SU-DHL-6 (cell line): ENCODE measurements around the gene BCKDK.
A peak's percentile ranks its signal among the peaks of the same experiment; 100 is the strongest.

Source experiments
- H2AFZ ChIP-seq: fragments of 200-600 bp; sonication (generic); 2 replicates; pipeline ENCODE4 v1.6.1; 2014; ENCODE audit warnings: low read depth, mild to moderate bottlenecking, moderate library complexity, mixed read lengths, antibody characterized with exemption, low read length; ENCODE audit not compliant: severe bottlenecking
- H3F3A ChIP-seq: fragments of 200-600 bp; shearing (Covaris generic); 2 replicates; pipeline ENCODE4 v1.6.0; 2016; ENCODE audit warnings: antibody characterized with exemption, mild to moderate bottlenecking; ENCODE audit not compliant: insufficient read depth
- H3K27ac ChIP-seq: fragments of 200-600 bp; sonication (generic); 2 replicates; pipeline ENCODE4 v1.5.1; 2016; ENCODE audit warnings: low read depth, mild to moderate bottlenecking, low read length, moderate library complexity, mixed read lengths
- H3K27me3 ChIP-seq: fragments of 200-600 bp; sonication (generic), shearing (Covaris generic); 2 replicates; pipeline ENCODE4 v1.6.0; 2014; ENCODE audit warnings: mild to moderate bottlenecking, low read length
- H3K36me3 ChIP-seq: fragments of 200-600 bp; sonication (generic); 2 replicates; pipeline ENCODE4 v1.6.1; 2014; ENCODE audit warnings: mild to moderate bottlenecking, low read length, mixed read lengths
- H3K4me2 ChIP-seq: fragments of 300-600, 200-600 bp; shearing (Covaris generic), sonication (generic); 2 replicates; pipeline ENCODE4 v1.6.0; 2014; ENCODE audit warnings: low read length, low read depth, mild to moderate bottlenecking; ENCODE audit not compliant: poor library complexity, severe bottlenecking
- H3K4me3 ChIP-seq: fragments of 200-600 bp; sonication (generic); 2 replicates; pipeline ENCODE4 v1.5.1; 2014; ENCODE audit warnings: antibody characterized with exemption, low read length, mild to moderate bottlenecking, mixed read lengths; ENCODE audit not compliant: insufficient read depth, poor library complexity, severe bottlenecking
- H3K79me2 ChIP-seq: fragments of 200-600 bp; sonication (generic); 2 replicates; pipeline ENCODE4 v1.6.1; 2014; ENCODE audit warnings: mild to moderate bottlenecking, low read length, moderate library complexity; ENCODE audit not compliant: insufficient read depth
- H3K9ac ChIP-seq: fragments of 200-600 bp; sonication (generic); 2 replicates; pipeline ENCODE4 v1.7.0; 2014; ENCODE audit warnings: mild to moderate bottlenecking, low read length
- H3K9me2 ChIP-seq: fragments of 200-600 bp; sonication (generic); replicated peaks from 2 replicates; pipeline ENCODE4 v1.6.1; 2014; ENCODE audit warnings: low read length; ENCODE audit not compliant: insufficient read depth
- H3K9me3 ChIP-seq: fragments of 200-600 bp; sonication (generic); 2 replicates; pipeline ENCODE4 v1.6.1; 2014; ENCODE audit warnings: low read length, mixed read lengths; ENCODE audit not compliant: insufficient read depth
- H4K20me1 ChIP-seq: fragments of 200-600 bp; sonication (generic); 2 replicates; pipeline ENCODE4 v1.6.1; 2014; ENCODE audit warnings: low read depth, mild to moderate bottlenecking, antibody characterized with exemption, low read length, moderate library complexity, mixed read lengths
- CTCF ChIP-seq: fragments of 200-600 bp; sonication (generic); IDR thresholded peaks from one replicate; pipeline ENCODE4 v1.5.1; 2017; ENCODE audit warnings: antibody characterized with exemption, mild to moderate bottlenecking, low read length, moderate library complexity; ENCODE audit not compliant: insufficient read depth, poor library complexity, severe bottlenecking
- EZH2phosphoT487 ChIP-seq: fragments of 200-600 bp; sonication (generic), shearing (Covaris generic); conservative IDR thresholded peaks from 2 replicates; pipeline ENCODE4 v1.6.1; 2018; ENCODE audit warnings: mild to moderate bottlenecking, antibody characterized with exemption, low read length, moderate library complexity, mixed read lengths

Gene BCKDK

GRCh38 chr16:31108035-31108793, at the start of gene BCKDK:
Gene BCKDK, plus strand, starts transcription at chr16:31108386. Its CDS starts 838 bp downstream, at chr16:31109224.
- peak within 1 kb of the TSS; percentile 74 for H2AFZ ChIP-seq
- no peaks in the 10 kb centered on the region for H3K36me3 ChIP-seq
- H3K4me3 ChIP-seq: peak within 1 kb of the TSS; percentile 74
- H4K20me1 ChIP-seq: no peaks in the 10 kb centered on the region
- peak within 1 kb of the TSS; percentile 98 for H3K4me2 ChIP-seq
- H3K9ac ChIP-seq: peak within 1 kb of the TSS; percentile 86
- H3F3A ChIP-seq: 0 out of 2 replicates have a peak, but pooled peaks cover 12% of the 10 kb centered on the region
- H3K79me2 ChIP-seq: 0 out of 2 replicates have a peak, but pooled peaks cover 7% of the 10 kb centered on the region
- H3K27ac ChIP-seq: peak within 1 kb of the TSS; percentile 28
- H3K9me3 ChIP-seq: no peaks in the 10 kb centered on the region
- H3K9me2 ChIP-seq: no peaks in the 10 kb centered on the region
- no peaks in the 10 kb centered on the region for H3K27me3 ChIP-seq
- TF ChIP-seq CTCF (no peak), EZH2phosphoT487 (no peak)

- H3K4me2 ChIP-seq: no peak overlapping the region
- no peaks in the 10 kb centered on the region for H3K9me3 ChIP-seq
- H2AFZ ChIP-seq: no peak overlapping the region
- peaks cover 6% of the 10 kb centered on the region; the same call in 1 of the 2 replicates for H3K79me2 ChIP-seq
- H3K27me3 ChIP-seq: no peaks in the 10 kb centered on the region
- no peaks in the 10 kb centered on the region for H3K9me2 ChIP-seq
- no peak for TF ChIP-seq CTCF
- no peak for TF ChIP-seq EZH2phosphoT487
- 0 out of 2 replicates have a peak, but pooled peaks cover 3% of the 10 kb centered on the region for H3F3A ChIP-seq
- no peaks in the 10 kb centered on the region for H3K36me3 ChIP-seq
- H3K9ac ChIP-seq: no peak overlapping the region
- H3K4me3 ChIP-seq: no peak overlapping the region
- no peak overlapping the region for H3K27ac ChIP-seq
- H4K20me1 ChIP-seq: no peaks in the 10 kb centered on the region
These were observed 46.9 kb upstream of the BCKDK start for GRCh38 chr16:31061126-31061812.

GRCh38 chr16:31061813-31062440, 46.3 kb upstream of the BCKDK start:
- Histone ChIP-seq H3K9ac (no peak overlapping the region), H3K9me3 (no peaks in the 10 kb centered on the region), H2AFZ (no peak overlapping the region), H3K27ac (no peak overlapping the region), H3K4me2 (no peak overlapping the region), H3K79me2 (peaks cover 13% of the 10 kb centered on the region), H3K4me3 (no peak overlapping the region), H3F3A (0 out of 2 replicates have a peak, but pooled peaks cover 3% of the 10 kb centered on the region), H3K36me3 (no peaks in the 10 kb centered on the region), H4K20me1 (no peaks in the 10 kb centered on the region), H3K9me2 (no peaks in the 10 kb centered on the region), H3K27me3 (no peaks in the 10 kb centered on the region)
- TF ChIP-seq EZH2phosphoT487: no peak
- no peak for TF ChIP-seq CTCF
